GM18867 (cell line): ENCODE measurements around the gene TMEM132C.
"Not testable (repeated sequence)": the region's sequence is repeated elsewhere in the genome, so short reads cannot be mapped to it uniquely, and the experiment has no call there.

ENCODE experiments used
- ATAC-seq: cut with Tn5 transposase; IDR thresholded peaks from one replicate; pipeline ENCODE4 v1.9.1; 2021; ENCODE audit warnings: mild to moderate bottlenecking, moderate library complexity; ENCODE audit not compliant: unreplicated experiment

Gene TMEM132C

DNA sequence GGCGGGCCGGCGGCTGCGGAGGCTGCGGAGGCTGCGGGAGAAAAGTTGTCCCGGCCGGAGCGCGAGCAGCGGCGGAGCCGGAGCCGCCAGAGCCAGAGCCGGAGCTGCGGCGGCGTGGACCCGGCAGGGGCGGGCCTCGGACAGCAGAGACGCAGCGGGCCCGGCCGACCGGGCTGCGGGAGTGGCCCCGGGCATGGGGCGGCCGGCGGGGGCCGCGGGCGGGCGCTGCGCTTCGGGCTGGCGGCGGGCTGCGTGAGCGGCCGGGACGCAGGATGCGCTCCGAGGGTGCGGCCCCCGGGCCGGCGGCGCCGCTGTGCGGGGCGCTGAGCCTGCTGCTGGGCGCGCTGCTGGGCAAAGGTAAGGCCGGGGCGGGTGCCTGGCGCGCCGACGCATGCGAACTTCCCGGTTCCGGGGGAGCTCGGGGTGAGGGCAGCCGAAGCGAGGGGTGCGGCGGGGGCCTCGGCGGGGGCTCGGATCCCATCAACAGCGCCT, at the start of gene TMEM132C:
Gene TMEM132C, plus strand, starts transcription at position 40 of the 492 bp plus-strand sequence. Its CDS starts 233 bp downstream, at position 273.
- ATAC-seq = no peak

DNA sequence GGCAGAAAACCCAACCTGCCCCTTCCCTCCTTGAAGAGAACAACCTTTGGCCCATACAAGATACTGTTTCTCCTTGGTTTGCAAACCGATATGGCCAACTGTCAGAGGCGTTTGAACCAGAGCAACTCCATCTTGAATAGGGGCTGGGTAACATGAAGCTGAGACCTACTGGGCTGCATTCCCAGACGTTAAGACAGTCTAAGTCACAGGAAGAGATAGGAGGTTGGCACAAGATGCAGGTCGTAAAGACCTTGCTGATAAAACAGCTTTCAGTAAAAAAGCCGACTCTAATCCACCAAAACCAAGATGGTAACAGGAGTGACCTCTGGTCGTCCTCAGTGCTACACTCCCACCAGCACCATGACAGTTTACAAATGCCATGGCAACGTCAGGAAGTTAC, 42.7 kb upstream of the TMEM132C start:
- ATAC-seq = no peak

DNA sequence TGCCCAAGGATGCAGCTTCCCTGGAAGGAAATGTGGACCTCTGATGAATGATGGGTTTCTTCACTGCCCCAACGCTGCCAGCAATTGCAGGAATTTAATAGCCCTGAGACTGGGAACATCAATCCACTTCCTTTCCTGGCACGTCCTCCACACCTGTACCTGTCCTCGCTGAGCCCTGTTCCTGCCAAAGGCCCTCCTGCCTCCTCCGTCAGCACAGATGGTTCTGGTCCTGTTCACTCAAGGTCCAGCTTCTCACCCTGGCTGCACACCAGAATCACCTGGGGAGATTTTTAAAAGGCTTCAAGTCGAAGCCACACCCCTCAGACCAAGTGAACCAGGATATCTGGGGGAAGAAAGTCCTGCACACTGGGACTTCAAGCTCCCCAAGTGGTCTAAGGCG, 38.4 kb upstream of the TMEM132C start:
- ATAC-seq = no peak

DNA sequence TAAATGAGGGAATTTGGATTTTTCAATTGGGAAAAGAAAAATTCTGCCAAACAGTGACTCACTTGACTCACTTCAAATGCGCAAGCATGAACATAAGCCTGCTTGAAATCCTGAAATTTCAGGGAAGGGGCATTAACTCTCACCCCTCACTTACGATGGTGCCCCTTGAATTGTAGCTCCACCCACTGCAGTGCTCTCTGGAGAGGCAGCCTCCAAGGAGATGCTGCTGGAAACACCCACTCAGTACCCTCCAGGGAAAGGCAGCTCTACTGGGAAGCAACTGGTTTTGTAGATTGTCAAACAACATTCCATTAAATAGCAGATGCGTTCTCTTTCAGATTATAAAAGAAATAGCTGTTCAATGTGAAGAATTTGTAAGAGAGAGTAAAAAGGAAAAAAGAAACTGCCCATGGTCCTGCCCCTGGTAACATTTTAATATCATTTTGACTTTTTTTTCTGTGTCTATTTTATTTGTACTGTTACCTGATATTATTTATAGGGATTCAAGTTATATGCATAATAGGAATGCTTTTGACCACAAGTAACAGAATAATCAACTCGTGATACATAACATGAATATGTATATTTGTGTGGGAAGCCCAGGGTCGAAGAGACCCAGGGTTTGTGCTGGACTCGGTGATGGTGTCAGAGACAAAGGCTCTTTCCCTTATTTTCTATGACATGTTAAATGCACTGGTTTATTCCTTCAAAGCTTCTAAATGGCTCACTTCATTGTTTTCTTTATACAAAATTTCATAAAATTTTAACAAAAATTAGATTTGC, 31.1 kb upstream of the TMEM132C start:
- no peak for ATAC-seq

GRCh38 chr12:128236525-128236924, 30.4 kb upstream of the TMEM132C start:
- no peak for ATAC-seq

GRCh38 chr12:128240745-128241144, 26.2 kb upstream of the TMEM132C start:
- ATAC-seq = no peak

GRCh38 chr12:128245121-128245520, 21.8 kb upstream of the TMEM132C start:
- no peak for ATAC-seq

DNA sequence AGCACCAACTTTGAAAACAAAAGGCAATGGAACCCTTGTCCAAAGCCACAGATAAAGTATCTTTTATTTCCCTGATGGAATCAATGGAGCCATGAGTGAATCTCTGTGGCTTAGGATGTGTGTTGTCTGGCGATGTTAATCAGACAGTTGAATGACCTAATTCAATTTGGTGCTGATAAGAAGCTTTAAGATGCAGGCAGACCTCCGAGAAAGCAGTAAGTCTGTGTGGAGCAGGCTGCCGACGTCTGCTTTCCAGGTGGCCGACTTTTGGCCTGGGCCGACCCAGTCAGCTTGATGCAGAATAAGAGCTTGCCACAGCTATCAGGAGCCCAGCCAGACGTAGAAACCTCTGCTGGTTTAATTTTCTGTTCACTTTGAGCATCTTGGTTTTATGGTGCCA, 21.1 kb upstream of the TMEM132C start:
- no peak for ATAC-seq

- no peak for ATAC-seq
Measured at GRCh38 chr12:128250096-128250495, 16.9 kb upstream of the TMEM132C start.

GRCh38 chr12:128253829-128254228, 13.1 kb upstream of the TMEM132C start:
- ATAC-seq = not testable (repeated sequence)

DNA sequence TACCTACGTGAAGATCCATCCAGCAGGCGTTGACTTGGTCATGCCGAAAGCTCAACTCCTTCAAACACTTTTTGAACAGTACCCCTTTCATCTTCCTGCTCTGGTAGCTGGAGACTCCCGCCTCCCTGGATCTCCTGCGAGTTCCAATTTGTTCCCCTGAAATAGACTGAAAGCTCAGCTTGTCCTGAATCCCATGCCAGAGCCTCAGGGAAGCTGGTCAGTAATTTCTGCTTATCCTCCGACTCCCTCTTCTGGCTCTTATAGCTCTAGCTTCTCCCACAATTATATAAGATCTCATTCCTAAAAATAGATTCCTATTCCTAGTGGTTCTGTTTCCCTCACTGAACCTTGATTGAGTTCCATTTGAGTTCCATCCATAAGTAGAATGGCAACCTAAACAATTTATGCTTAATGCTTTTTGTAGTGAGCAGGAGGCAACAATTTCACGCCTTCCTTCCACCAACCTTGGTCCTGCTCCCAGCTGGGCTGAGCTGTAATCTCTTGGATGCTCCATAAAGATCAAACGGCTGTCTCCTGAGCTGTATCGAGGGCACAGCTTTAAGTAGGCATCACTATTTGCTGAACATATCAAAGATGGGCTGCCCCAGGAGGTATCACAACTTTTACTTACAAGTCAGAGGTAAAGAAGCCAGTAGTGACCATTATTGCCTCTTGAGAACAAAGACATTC, 8.0 kb upstream of the TMEM132C start:
- no peak for ATAC-seq

DNA sequence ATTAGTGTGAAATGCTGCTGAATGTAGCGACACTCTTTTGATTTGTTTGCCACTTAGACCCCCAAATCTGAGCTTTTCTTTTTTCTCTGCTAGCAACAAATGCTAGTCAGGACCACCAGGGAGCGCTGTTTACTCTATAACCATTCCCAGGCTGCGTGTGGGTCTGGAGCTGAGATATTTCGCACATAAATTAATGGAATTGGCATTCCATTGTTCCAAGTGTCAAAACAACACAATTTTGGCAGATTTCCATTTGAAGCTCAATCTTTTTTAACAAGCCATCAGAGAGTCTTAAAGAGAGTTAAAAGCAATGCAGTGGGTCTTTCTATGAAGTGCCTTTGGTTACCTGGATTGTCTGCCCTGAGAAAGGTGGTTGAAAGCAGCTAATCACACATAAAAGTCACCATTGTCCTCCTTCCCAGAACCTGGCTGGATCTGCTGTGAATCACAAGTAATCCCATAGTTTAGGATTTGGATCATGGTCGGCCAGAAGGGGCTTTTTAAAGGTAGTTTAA, 7.4 kb upstream of the TMEM132C start:
- no peak for ATAC-seq

DNA sequence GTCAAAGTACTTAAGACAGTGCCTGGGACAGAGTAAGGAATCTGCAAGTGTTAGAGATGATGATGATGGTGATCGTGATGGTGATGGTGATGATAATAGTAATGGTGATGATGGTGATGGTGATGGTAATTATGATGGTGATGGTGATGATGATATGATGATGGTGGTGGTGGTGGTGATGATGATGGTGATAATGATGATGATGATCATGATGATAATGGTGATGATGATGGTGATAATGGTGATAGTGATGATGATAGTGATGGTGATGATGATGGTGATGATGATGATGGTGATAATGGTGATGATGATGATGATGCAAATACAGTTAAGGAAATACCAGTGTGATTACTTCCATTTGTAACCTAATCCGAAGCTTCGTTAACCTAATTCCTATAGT, 5.2 kb upstream of the TMEM132C start:
- no peak for ATAC-seq

DNA sequence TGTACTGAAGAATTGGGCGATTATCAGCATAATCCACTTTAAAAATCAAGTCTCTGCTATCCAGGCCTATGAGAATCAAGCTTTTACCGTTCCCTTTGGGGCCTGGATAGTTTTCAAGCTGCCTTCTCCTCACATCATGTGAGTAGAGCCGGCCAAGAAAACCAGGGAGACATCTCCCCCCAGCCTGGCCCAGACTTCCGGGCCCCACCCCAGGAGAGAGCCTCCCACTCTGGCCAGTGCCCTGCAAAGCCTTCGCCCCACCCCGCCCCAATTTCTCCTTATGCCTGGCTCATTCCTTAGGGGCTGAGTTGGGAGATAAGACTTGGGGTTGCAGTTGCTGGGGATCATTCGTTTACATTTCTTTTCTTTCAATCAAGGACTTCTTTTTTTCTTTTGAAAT, 1.4 kb upstream of the TMEM132C start:
- ATAC-seq = no peak

DNA sequence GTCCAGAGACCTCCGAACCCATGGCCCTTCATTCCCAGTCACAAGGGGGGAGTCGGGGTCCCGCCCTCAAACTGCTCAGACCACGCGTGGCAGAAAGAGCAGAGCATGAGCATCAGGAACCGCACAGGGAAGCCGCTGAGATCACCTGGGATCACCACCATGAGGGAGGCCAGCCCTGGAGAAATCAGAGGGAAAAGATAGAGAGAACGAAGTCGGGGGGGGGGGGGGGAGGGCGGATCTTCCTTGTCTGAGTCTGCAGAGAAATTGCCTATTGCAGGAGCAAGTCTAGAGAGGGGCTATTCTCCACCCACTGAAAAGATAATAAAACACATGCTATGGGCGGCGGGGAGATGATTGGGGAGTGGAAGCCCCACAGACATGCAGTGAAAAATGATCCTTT, 884 bp upstream of the TMEM132C start:
- ATAC-seq = no peak

- no peak for ATAC-seq
Measured at GRCh38 chr12:128266541-128267130, 334 bp upstream of the TMEM132C start.

DNA sequence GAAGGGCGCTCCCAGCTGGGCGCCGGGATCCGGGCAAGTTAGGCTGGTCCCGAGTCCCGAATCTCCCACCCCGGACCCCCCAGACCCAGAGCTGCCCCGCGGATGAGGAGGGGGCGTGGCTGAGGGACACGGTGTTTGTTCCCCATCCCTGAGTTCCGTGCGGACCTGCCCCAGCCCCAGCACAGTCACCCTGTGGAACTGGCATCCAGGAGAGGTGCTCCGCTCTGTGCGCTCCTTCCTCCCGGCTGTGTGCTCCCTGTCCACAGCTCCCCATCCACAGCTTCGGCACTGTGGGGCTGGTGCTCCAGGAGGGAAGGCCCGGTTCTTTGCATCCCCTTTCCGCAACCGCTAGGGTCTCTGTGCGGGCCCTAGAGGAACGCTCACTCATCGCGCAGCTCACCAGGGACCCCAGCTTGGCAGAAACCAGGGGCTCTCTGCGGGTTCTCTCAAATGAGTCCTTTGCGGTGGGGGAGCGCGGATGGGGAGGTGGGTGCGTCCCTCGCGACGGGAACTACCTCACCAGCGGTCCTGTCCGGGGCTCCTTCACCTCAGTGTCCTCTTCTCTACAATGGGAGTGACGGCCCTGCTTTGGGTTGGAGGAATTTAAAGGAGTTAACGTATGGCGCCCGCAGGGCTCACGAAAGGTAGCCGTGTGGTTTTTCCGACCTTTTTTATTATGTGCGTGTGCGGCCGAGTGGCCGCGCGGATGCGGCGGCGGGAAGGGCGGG, 845 bp downstream of the TMEM132C start:
- ATAC-seq = no peak

- ATAC-seq = no peak
Measured at GRCh38 chr12:128268379-128268995, 1.5 kb downstream of the TMEM132C start.

GRCh38 chr12:128269181-128269591, 2.2 kb downstream of the TMEM132C start:
- ATAC-seq = no peak

DNA sequence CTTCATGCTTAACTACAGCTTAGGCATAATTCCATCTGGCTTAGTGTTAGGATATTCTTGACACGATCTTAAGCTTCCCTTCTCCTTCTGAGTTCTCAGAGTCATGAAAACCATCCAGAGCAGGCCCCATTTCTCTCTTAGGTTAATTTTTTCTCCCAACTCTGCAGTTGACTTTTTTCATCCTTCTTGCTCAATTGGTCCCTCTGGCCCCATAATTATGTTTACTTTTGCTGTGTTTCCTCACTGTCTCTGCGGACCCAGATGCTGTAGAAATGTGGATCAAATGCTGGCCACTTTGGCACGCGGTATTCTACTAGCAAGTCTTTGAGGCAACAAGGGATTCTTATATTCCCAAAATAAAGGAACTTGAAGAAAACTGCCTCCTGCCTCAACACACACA, 9.5 kb downstream of the TMEM132C start:
- no peak for ATAC-seq
